HK-2 (cell line): ENCODE data around the gene LONRF2.

Source experiments
- DNase-seq: peaks from one replicate; pipeline ENCODE4 v3.0.0-alpha.2; 2018; ENCODE audit not compliant: unreplicated experiment

Gene LONRF2

GRCh38 chr2:100301881-100302584 lies 20.3 kb downstream of the LONRF2 start:
- no peak for DNase-seq

GRCh38 chr2:100299548-100299947 lies 22.8 kb downstream of the LONRF2 start:
- no peak for DNase-seq

GRCh38 chr2:100297511-100297910 lies 24.8 kb downstream of the LONRF2 start:
- DNase-seq = no peak

GRCh38 chr2:100294162-100294497 lies 28.2 kb downstream of the LONRF2 start:
- no peak for DNase-seq

GRCh38 chr2:100293341-100294161 lies 28.8 kb downstream of the LONRF2 start:
- no peak for DNase-seq

- DNase-seq = peak; percentile 85
Observed at GRCh38 chr2:100292022-100292580, 30.2 kb downstream of the LONRF2 start.

- peak; percentile 83 for DNase-seq
Observed at GRCh38 chr2:100291152-100291970, 30.9 kb downstream of the LONRF2 start.

GRCh38 chr2:100290718-100291151 lies 31.6 kb downstream of the LONRF2 start:
- no peak for DNase-seq

- no peak for DNase-seq
Observed at GRCh38 chr2:100289020-100289419, 33.3 kb downstream of the LONRF2 start.

- no peak for DNase-seq
Observed at GRCh38 chr2:100286318-100286717, 36.0 kb downstream of the LONRF2 start.

- DNase-seq = no peak
Observed at GRCh38 chr2:100285691-100286090, 36.6 kb downstream of the LONRF2 start.

- DNase-seq = no peak
Observed at GRCh38 chr2:100285011-100285410, 37.3 kb downstream of the LONRF2 start.

- DNase-seq = no peak
Observed at GRCh38 chr2:100283724-100284501, 38.4 kb downstream of the LONRF2 start.

- DNase-seq = no peak
Observed at GRCh38 chr2:100281521-100282438, 40.5 kb downstream of the LONRF2 start.

- DNase-seq = no peak
Observed at GRCh38 chr2:100279586-100280534, 42.4 kb downstream of the LONRF2 start.

GRCh38 chr2:100278986-100279385 lies 43.3 kb downstream of the LONRF2 start:
- no peak for DNase-seq

- no peak for DNase-seq
Observed at GRCh38 chr2:100278501-100278900, 43.8 kb downstream of the LONRF2 start.

- no peak for DNase-seq
Observed at GRCh38 chr2:100277540-100278207, 44.6 kb downstream of the LONRF2 start.
